Measurements from ENCODE around the gene LILRB1.
"Not testable (repeated sequence)": the region's sequence is repeated elsewhere in the genome, so short reads cannot be mapped to it uniquely, and the experiment has no call there.

LILRB1 gene

DNA sequence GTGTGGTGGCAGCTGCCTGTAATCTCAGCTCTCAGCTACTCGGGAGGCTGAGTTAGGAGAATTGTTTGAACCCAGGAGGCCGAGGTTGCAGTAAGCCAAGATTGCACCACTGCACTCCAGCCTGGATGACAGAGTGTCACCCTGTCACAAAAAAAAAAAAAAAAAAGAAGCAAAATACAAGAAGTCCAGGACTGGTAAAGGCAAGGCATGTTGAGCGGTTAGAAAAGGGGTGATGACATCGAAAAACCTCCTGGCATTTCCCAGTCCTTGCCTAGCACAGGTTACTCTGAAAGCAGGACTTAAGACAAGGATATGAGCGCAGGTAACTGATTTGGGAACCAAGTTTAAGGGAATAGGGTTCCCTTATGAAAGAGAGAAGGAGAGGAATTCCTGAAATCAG lies 30.0 kb downstream of the LILRB1 start:
- Histone ChIP-seq H3K9me3 (ENCODE audit: low read length) (no peaks in the 10 kb centered on the region), H3K36me3 (ENCODE audit: insufficient read depth, low read length) (no peaks in the 10 kb centered on the region), H3K4me3 (ENCODE audit: low read length) (no peak overlapping the region), H2AFZ (ENCODE audit: low read depth, low read length) (no peak overlapping the region), H3K27me3 (ENCODE audit: insufficient read depth, low read length) (no peaks in the 10 kb centered on the region), H3K4me1 (ENCODE audit: insufficient read depth, low read length) (no peaks in the 10 kb centered on the region)

DNA sequence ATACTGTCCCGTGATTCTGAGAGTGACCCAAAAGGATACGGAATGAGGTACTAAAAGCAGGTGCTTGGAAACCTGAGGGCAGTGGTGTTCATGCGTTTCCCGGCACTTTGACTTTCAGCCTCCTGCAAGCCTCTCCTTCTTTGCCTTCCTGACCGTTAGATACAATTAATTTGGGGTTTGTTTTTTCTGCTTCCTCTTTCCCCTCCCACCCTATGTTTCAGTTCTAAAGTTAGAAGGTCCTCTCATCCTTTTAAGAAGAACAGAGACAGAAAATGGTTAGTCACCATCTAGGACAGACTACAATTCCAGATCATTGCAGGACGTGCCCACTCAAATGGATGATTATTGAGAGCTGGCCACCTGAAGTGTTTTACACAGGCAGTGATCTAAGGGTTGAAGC lies 30.7 kb downstream of the LILRB1 start:
- Histone ChIP-seq H3K4me3 (ENCODE audit: low read length) (no peak overlapping the region), H3K4me1 (ENCODE audit: insufficient read depth, low read length) (no peaks in the 10 kb centered on the region), H3K9me3 (ENCODE audit: low read length) (no peaks in the 10 kb centered on the region), H2AFZ (ENCODE audit: low read depth, low read length) (no peak overlapping the region), H3K36me3 (ENCODE audit: insufficient read depth, low read length) (no peaks in the 10 kb centered on the region), H3K27me3 (ENCODE audit: insufficient read depth, low read length) (no peaks in the 10 kb centered on the region)

DNA sequence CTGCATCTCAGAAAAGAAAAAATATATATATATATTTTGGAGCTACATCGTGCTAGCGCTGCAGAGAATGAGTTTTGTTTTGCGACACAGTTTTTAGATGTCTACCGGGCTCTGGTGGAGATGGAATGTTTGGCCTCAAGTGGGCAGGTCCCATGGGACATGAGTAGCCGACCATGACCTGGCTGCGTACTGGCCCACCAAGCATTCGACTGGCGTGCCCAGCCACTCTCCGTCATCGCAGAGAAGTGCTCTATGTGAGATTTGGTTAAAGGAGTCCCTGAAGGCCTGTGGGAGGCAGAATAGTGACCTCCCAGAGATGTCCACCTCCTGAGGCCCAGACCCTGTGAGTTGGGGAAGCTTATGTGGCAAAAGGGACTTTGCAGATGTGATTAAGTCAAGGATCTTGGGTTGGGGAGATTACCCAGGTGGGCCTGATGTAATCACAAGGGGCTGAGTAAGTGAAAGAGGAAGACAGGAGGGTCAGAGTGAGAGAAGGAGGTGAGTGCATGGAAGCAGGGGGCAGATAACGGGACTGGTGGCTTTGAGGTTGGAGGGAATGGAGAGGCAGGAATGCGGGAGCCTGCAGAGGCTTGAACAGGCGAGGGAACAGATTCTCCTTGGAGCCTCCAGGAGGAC lies 31.7 kb downstream of the LILRB1 start:
- no peaks in the 10 kb centered on the region for H3K4me1 ChIP-seq (ENCODE audit: insufficient read depth, low read length)
- no peaks in the 10 kb centered on the region for H3K36me3 ChIP-seq (ENCODE audit: insufficient read depth, low read length)
- no peak overlapping the region for H3K4me3 ChIP-seq (ENCODE audit: low read length)
- H2AFZ ChIP-seq (ENCODE audit: low read depth, low read length) = no peak overlapping the region
- no peaks in the 10 kb centered on the region for H3K9me3 ChIP-seq (ENCODE audit: low read length)
- no peaks in the 10 kb centered on the region for H3K27me3 ChIP-seq (ENCODE audit: insufficient read depth, low read length)

DNA sequence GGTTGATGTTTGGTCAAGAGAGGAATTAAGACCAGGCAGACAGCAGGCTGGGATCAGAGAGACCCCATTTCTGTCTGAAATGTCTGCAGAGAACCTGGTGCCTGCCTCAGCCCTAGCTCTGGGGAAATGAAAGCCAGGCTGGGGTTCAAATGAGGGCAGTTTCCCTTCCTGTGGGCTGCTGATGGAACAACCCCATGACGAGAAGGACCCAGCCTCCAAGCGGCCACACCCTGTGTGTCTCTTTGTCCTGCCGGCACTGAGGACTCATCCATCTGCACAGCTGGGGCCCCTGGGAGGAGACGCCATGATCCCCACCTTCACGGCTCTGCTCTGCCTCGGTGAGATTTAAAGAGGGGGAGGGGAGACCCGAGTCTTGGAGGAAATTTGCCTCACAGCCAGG lies 32.4 kb downstream of the LILRB1 start, which contains the start of gene LILRB4:
Gene LILRB4 (plus strand): TSS at position 256 of the 400 bp plus-strand sequence. CDS start 49 bp downstream, at position 305.
- H2AFZ ChIP-seq (ENCODE audit: low read depth, low read length) = no peak within 1 kb of the TSS
- H3K4me1 ChIP-seq (ENCODE audit: insufficient read depth, low read length) = no peaks in the 10 kb centered on the region
- no peaks in the 10 kb centered on the region for H3K36me3 ChIP-seq (ENCODE audit: insufficient read depth, low read length)
- H3K4me3 ChIP-seq (ENCODE audit: low read length) = no peak within 1 kb of the TSS
- no peaks in the 10 kb centered on the region for H3K9me3 ChIP-seq (ENCODE audit: low read length)
- no peaks in the 10 kb centered on the region for H3K27me3 ChIP-seq (ENCODE audit: insufficient read depth, low read length)

DNA sequence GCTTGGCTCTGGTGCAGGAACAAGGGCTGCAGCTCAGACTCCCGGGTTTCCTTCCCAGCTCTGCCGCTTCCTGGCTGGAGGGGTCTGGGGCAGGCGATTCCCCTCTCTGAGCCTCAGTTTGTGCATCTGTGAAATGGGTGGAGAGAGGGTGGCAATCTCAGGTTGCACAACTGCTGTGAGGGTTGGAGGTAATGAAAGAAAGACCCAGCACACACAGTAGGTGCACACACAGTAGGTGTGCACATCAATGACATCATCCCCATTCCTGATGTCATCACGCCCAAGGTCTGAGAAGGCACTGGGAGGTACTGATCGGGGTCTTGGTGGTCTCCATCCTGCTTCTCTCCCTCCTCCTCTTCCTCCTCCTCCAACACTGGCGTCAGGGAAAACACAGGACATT lies 35.2 kb downstream of the LILRB1 start:
- Histone ChIP-seq H2AFZ (ENCODE audit: low read depth, low read length) (no peak overlapping the region), H3K36me3 (ENCODE audit: insufficient read depth, low read length) (no peaks in the 10 kb centered on the region), H3K4me1 (ENCODE audit: insufficient read depth, low read length) (no peaks in the 10 kb centered on the region), H3K4me3 (ENCODE audit: low read length) (no peak overlapping the region), H3K27me3 (ENCODE audit: insufficient read depth, low read length) (no peaks in the 10 kb centered on the region), H3K9me3 (ENCODE audit: low read length) (peaks cover 1% of the 10 kb centered on the region)

DNA sequence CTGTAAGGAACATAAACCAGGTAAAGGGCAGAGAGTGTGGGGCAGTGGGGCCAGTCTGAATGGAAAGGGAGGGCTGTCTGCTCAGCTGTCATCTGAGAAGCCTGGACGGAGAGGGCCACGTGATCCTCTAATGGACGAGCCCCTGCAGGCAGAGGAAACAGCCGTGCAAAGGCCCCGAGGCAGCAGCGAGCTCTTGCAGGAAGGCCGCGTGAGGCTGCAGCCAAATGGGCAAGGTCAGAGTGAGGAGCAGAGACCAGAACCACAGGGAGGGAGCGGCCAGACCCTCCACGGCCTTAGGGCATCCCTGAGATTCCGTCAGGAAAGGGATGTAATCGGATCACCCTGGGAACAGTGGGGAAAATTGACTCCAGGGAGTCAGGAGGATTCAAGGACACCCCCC lies 36.9 kb downstream of the LILRB1 start:
- H3K4me3 ChIP-seq (ENCODE audit: low read length) = no peak overlapping the region
- H3K36me3 ChIP-seq (ENCODE audit: insufficient read depth, low read length) = no peaks in the 10 kb centered on the region
- no peak overlapping the region for H2AFZ ChIP-seq (ENCODE audit: low read depth, low read length)
- no peaks in the 10 kb centered on the region for H3K27me3 ChIP-seq (ENCODE audit: insufficient read depth, low read length)
- H3K4me1 ChIP-seq (ENCODE audit: insufficient read depth, low read length) = no peaks in the 10 kb centered on the region
- H3K9me3 ChIP-seq (ENCODE audit: low read length) = peaks cover 1% of the 10 kb centered on the region

DNA sequence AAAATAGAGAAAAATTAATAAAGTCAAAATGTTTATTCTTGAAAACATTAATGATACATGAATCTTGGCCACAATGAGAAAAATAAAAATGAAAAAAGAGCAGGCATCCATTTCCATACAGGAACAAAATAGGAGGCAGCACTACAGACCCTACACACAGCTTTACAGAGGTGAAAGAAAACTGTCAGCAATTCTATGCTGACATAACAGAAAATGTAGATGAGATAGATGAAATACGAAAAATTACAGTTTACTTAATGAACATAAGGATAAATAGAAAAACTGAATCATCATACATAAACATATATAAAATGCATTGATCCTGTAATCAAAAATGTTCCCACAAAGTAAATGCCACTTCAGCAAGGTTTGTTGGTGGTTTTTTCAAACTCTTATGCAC lies 38.1 kb downstream of the LILRB1 start:
- Histone ChIP-seq H2AFZ (ENCODE audit: low read depth, low read length) (no peak overlapping the region), H3K4me1 (ENCODE audit: insufficient read depth, low read length) (no peaks in the 10 kb centered on the region), H3K27me3 (ENCODE audit: insufficient read depth, low read length) (no peaks in the 10 kb centered on the region), H3K9me3 (ENCODE audit: low read length) (peaks cover 1% of the 10 kb centered on the region), H3K4me3 (ENCODE audit: low read length) (no peak overlapping the region), H3K36me3 (ENCODE audit: insufficient read depth, low read length) (no peaks in the 10 kb centered on the region)

DNA sequence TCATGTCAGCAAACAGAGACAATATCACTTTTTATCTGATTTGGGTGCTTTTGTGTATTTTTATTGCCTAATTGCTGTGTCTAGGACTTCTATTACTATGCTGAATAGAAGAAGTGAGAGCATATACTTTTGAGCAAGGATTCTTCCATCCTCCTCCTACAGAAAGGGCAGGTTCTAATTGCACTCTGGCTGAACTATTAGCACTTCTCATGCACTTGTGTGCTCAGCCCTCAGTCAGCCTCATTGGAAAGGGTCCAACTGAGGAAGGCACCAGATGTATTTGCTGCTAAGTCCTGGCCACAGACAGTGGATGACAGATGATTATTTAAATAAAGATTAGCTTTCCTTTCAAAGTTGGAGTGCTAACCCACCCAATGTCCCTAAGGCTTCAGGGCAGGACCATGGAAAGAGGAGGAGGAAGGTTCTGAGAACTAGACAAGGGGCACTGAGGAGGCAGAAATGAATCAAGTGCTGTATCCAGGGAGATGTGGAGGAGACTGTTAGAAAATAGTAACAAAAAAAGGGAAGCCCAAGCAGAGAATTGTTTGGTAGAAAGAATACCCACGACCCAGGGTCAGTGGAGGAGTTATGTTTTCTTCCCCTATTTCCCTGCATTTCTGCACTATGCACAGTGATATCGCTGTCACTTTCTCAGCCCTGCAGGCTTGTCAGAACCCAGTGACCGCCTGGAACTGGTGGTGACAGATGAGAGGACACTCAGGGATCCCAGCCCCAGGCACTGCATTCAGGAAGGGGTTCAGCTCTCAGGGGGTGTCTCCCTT lies 40.5 kb downstream of the LILRB1 start:
- Histone ChIP-seq H3K9me3 (ENCODE audit: low read length) (peaks cover 1% of the 10 kb centered on the region), H3K27me3 (ENCODE audit: insufficient read depth, low read length) (no peaks in the 10 kb centered on the region), H3K36me3 (ENCODE audit: insufficient read depth, low read length) (no peaks in the 10 kb centered on the region), H3K4me1 (ENCODE audit: insufficient read depth, low read length) (no peaks in the 10 kb centered on the region), H2AFZ (ENCODE audit: low read depth, low read length) (no peak overlapping the region), H3K4me3 (ENCODE audit: low read length) (no peak overlapping the region)

DNA sequence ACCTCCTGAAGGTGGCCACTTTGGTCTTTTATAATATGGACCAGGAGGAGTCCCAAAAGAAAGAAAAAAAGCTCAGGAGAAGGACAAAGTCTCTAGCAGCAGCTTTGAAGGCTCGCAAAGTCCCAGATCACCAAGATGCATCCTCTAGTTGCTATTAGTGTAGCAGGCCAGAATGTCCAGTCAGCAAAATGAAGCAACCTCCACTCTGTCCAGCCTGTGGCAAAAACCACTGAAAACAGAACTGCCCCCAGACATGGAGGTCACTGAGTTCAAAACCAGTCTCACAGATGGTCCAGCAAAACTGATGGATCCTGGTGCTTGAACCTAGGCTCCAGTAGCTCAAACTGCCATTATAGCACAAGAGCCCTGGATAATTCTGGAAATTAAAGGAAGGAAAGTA lies 42.9 kb downstream of the LILRB1 start:
- H3K4me3 ChIP-seq (ENCODE audit: low read length) = no peak overlapping the region
- no peaks in the 10 kb centered on the region for H3K4me1 ChIP-seq (ENCODE audit: insufficient read depth, low read length)
- H3K27me3 ChIP-seq (ENCODE audit: insufficient read depth, low read length) = peaks cover 3% of the 10 kb centered on the region
- H3K36me3 ChIP-seq (ENCODE audit: insufficient read depth, low read length) = no peaks in the 10 kb centered on the region
- H3K9me3 ChIP-seq (ENCODE audit: low read length) = no peaks in the 10 kb centered on the region
- no peak overlapping the region for H2AFZ ChIP-seq (ENCODE audit: low read depth, low read length)

DNA sequence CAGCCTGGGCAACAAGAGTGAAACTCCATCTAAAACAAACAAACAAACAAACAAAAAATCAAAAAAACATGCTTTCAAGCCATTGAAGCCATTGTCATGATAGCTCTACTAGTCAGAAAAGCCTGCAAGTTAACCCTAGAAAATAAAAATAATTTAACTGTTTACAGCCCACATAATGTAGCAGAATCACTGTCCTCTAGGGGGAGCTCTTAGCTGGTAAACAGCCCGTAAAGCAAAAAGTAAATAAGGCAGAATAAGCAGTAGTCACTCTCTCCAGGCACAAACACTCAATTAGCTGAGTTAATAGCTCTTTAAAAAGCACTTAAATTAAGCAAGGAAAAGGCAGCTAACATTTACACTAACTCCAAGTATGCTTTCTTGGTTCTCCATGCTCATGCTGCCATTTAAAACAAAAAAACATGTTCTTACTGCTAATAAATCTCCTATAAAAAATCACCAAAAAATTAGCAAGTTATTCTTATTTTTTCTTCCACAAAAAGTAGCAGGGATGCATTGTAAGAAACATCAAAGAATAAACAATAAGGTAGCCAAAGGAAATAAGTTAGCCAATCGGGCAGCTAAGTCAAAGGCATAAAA lies 43.8 kb downstream of the LILRB1 start:
- no peaks in the 10 kb centered on the region for H3K9me3 ChIP-seq (ENCODE audit: low read length)
- H3K27me3 ChIP-seq (ENCODE audit: insufficient read depth, low read length) = peaks cover 3% of the 10 kb centered on the region
- no peaks in the 10 kb centered on the region for H3K4me1 ChIP-seq (ENCODE audit: insufficient read depth, low read length)
- H2AFZ ChIP-seq (ENCODE audit: low read depth, low read length) = no peak overlapping the region
- no peak overlapping the region for H3K4me3 ChIP-seq (ENCODE audit: low read length)
- H3K36me3 ChIP-seq (ENCODE audit: insufficient read depth, low read length) = no peaks in the 10 kb centered on the region

DNA sequence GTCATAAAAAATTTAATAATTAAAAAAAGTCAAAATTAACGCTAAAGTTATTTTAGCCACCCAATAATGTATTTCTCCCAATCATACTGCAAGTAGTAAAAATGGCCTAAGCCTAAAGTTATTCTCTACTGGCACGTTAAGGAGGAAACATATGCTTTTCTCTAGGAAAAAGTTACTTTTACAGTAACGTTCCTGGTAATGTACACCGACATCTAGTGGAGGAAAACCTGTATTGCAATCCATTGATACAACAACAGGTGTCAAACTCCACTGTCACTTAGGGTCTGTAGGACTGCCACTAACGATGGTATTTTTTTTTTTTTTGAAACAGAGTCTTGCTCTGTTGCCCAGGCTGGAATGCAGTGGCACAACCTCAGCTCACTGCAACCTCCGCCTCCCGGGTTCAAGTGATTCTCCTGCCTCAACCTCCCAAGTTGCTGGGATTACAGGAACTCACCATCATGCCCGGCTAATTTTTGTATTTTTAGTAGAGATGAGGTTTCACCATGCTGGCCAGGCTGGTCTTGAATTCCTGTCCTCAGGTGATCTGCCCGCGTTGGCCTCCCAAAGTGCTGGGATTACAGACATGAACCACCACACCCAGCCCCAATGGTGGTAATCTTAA lies 46.0 kb downstream of the LILRB1 start:
- H3K4me3 ChIP-seq (ENCODE audit: low read length); H3K27me3 ChIP-seq (ENCODE audit: insufficient read depth, low read length); H3K36me3 ChIP-seq (ENCODE audit: insufficient read depth, low read length); H3K4me1 ChIP-seq (ENCODE audit: insufficient read depth, low read length); H3K9me3 ChIP-seq (ENCODE audit: low read length); H2AFZ ChIP-seq (ENCODE audit: low read depth, low read length): not testable (repeated sequence)

DNA sequence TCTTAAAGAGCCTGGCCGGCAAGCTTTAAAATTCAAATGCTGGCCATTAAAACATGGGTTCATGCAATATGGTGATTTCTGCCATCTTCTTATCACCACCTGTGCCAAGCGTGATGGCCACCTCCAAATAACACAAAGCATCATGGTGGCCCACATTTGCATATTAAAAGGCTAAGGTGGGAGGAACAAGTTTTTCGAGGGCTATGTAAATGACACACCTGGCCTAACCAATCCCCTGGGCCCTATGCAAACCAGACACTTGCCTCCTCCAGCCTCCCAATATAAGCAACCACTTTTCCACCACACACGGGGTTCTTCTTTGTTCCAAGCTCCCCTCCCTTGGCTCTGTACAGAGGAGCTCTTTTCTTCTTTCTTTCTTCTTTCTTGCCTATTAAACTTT lies 46.9 kb downstream of the LILRB1 start:
- Histone ChIP-seq H3K27me3 (ENCODE audit: insufficient read depth, low read length) (peaks cover 3% of the 10 kb centered on the region), H2AFZ (ENCODE audit: low read depth, low read length) (no peak overlapping the region), H3K4me1 (ENCODE audit: insufficient read depth, low read length) (no peaks in the 10 kb centered on the region), H3K36me3 (ENCODE audit: insufficient read depth, low read length) (no peaks in the 10 kb centered on the region), H3K4me3 (ENCODE audit: low read length) (no peak overlapping the region), H3K9me3 (ENCODE audit: low read length) (no peaks in the 10 kb centered on the region)

DNA sequence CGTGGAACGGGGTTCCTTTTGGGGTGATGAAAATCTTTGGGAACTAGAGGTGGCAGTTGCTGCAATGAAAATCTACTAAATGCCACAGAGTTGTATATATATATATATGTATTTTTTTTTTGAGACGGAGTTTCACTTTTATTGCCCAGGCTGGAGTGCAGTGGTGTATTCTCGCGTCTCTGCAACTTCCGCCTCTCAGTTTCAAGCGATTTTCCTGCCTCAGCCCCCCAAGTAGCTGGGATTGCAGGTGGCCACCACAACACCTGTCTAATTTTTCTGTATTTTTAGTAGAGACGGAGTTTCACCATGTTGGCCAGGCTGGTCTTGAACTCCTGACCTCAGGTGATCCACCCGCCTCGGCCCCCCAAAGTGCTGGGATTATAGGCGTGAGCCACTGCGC lies 51.3 kb downstream of the LILRB1 start:
- not testable (repeated sequence) for H2AFZ ChIP-seq (ENCODE audit: low read depth, low read length); H3K36me3 ChIP-seq (ENCODE audit: insufficient read depth, low read length); H3K9me3 ChIP-seq (ENCODE audit: low read length); H3K4me3 ChIP-seq (ENCODE audit: low read length); H3K4me1 ChIP-seq (ENCODE audit: insufficient read depth, low read length); H3K27me3 ChIP-seq (ENCODE audit: insufficient read depth, low read length)
